ENCODE measurements around the gene SGCE.

SGCE gene

DNA sequence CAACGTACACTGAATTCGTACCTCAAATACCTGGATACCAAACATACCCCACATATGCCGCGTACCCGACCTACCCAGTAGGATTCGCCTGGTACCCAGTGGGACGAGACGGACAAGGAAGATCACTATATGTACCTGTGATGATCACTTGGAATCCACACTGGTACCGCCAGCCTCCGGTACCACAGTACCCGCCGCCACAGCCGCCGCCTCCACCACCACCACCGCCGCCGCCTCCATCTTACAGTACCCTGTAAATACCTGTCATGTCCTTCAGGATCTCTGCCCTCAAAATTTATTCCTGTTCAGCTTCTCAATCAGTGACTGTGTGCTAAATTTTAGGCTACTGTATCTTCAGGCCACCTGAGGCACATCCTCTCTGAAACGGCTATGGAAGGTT is 9.5 kb upstream of the SGCE start:
- Histone ChIP-seq H3K36me3 (peaks cover 32% of the 10 kb centered on the region), H3K4me3 (ENCODE audit: low read depth, low read length) (no peak overlapping the region), H3K9me3 (ENCODE audit: severe bottlenecking) (no peaks in the 10 kb centered on the region), H3K27me3 (ENCODE audit: insufficient read depth, low read depth, severe bottlenecking) (no peaks in the 10 kb centered on the region), H3K27ac (no peak overlapping the region)
- DNase-seq: no peak
- TF ChIP-seq, protein P1, sequence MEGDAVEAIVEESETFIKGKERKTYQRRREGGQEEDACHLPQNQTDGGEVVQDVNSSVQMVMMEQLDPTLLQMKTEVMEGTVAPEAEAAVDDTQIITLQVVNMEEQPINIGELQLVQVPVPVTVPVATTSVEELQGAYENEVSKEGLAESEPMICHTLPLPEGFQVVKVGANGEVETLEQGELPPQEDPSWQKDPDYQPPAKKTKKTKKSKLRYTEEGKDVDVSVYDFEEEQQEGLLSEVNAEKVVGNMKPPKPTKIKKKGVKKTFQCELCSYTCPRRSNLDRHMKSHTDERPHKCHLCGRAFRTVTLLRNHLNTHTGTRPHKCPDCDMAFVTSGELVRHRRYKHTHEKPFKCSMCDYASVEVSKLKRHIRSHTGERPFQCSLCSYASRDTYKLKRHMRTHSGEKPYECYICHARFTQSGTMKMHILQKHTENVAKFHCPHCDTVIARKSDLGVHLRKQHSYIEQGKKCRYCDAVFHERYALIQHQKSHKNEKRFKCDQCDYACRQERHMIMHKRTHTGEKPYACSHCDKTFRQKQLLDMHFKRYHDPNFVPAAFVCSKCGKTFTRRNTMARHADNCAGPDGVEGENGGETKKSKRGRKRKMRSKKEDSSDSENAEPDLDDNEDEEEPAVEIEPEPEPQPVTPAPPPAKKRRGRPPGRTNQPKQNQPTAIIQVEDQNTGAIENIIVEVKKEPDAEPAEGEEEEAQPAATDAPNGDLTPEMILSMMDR (IDR thresholded peaks at IDR 0.05; ENCODE audit: low read depth, low read length): no peak

DNA sequence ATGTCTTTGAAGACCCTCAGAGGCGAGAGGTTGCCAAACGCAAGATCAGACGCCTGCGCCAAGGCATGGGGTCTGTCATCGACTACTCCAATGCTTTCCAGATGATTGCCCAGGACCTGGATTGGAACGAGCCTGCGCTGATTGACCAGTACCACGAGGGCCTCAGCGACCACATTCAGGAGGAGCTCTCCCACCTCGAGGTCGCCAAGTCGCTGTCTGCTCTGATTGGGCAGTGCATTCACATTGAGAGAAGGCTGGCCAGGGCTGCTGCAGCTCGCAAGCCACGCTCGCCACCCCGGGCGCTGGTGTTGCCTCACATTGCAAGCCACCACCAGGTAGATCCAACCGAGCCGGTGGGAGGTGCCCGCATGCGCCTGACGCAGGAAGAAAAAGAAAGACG is 8.1 kb upstream of the SGCE start:
- Histone ChIP-seq H3K27ac (no peak overlapping the region), H3K9me3 (ENCODE audit: severe bottlenecking) (no peaks in the 10 kb centered on the region), H3K27me3 (ENCODE audit: insufficient read depth, low read depth, severe bottlenecking) (no peaks in the 10 kb centered on the region), H3K36me3 (peaks cover 32% of the 10 kb centered on the region), H3K4me3 (ENCODE audit: low read depth, low read length) (no peak overlapping the region)
- TF ChIP-seq, protein P1 (IDR thresholded peaks at IDR 0.05; ENCODE audit: low read depth, low read length): no peak
- no peak for DNase-seq

DNA sequence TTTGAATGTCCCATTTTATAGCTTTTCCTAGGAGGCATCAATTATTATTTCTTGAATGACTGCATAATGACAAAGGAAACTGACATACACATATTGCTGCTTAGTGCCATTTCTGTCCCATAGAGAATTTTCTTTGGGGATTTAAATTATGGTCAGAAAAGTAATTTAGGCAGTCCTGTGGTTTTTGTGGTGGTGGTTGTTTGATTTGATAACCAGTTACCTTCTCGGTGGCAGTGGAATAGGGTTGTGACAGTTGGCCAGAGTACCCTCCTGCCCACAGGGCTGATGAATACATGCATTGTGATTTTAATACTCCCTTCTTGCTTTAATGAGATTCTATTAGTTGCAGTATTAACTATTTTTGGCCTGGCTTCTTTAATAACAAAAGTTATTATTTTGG is 6.6 kb upstream of the SGCE start:
- TF ChIP-seq, protein P1 (IDR thresholded peaks at IDR 0.05; ENCODE audit: low read depth, low read length): no peak
- Histone ChIP-seq H3K27ac (no peak overlapping the region), H3K4me3 (ENCODE audit: low read depth, low read length) (no peak overlapping the region), H3K27me3 (ENCODE audit: insufficient read depth, low read depth, severe bottlenecking) (no peaks in the 10 kb centered on the region), H3K9me3 (ENCODE audit: severe bottlenecking) (no peaks in the 10 kb centered on the region), H3K36me3 (peaks cover 32% of the 10 kb centered on the region)
- DNase-seq: no peak

- H3K36me3 ChIP-seq: peaks cover 25% of the 10 kb centered on the region
- no peaks in the 10 kb centered on the region for H3K9me3 ChIP-seq (ENCODE audit: severe bottlenecking)
- H3K27me3 ChIP-seq (ENCODE audit: insufficient read depth, low read depth, severe bottlenecking): no peaks in the 10 kb centered on the region
- H3K27ac ChIP-seq: no peak overlapping the region
- no peak for DNase-seq
- no peak overlapping the region for H3K4me3 ChIP-seq (ENCODE audit: low read depth, low read length)
- TF ChIP-seq, protein P1 (IDR thresholded peaks at IDR 0.05; ENCODE audit: low read depth, low read length): no peak
Measured at GRCh38 chr7:94660006-94660405, 4.1 kb upstream of the SGCE start.

DNA sequence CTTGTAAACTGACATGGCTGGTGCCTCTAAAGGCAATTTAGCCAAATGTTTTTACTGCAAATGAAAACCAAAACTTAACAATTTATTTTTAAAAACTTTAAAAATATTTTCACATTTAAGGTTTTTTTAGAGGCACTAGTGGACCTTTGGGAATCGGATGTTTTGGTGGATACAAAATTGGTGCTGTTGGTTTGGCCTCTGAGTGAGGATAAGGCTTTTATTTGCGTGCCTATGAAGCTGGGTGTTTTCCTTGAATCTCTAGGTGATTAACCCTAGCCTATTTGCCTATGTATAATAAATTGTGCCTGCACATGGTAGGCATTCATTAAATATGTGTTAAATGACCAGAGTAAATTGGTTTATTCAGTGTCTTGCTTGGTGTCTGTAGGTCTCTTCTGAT is 2.9 kb upstream of the SGCE start:
- no peak overlapping the region for H3K27ac ChIP-seq
- no peak for DNase-seq
- H3K4me3 ChIP-seq (ENCODE audit: low read depth, low read length): no peak overlapping the region
- no peaks in the 10 kb centered on the region for H3K27me3 ChIP-seq (ENCODE audit: insufficient read depth, low read depth, severe bottlenecking)
- peaks cover 14% of the 10 kb centered on the region for H3K36me3 ChIP-seq
- TF ChIP-seq, protein P1 (IDR thresholded peaks at IDR 0.05; ENCODE audit: low read depth, low read length): no peak
- no peaks in the 10 kb centered on the region for H3K9me3 ChIP-seq (ENCODE audit: severe bottlenecking)
